Measurements from ENCODE around the gene MEA1.

MEA1 gene

GRCh38 chr6:42988486-42989020 is 25.2 kb downstream of the MEA1 start:
- peaks cover 32% of the 10 kb centered on the region for H3K36me3 ChIP-seq (replicated peaks; ENCODE audit: low read depth, low read length)
- TF ChIP-seq EZH2phosphoT487 (IDR thresholded peaks at IDR 0.05; ENCODE audit: low read depth) (no peak), CTCF (IDR thresholded peaks at IDR 0.05; ENCODE audit: low read depth, low read length) (no peak)

GRCh38 chr6:42987533-42988451 is 26.0 kb downstream of the MEA1 start:
- peaks cover 29% of the 10 kb centered on the region for H3K36me3 ChIP-seq (replicated peaks; ENCODE audit: low read depth, low read length)
- H3K9me3 ChIP-seq (ENCODE audit: insufficient read depth, low read length) = no peaks in the 10 kb centered on the region
- H2AFZ ChIP-seq (ENCODE audit: low read depth, low read length) = no peak overlapping the region
- no peak overlapping the region for H3K4me2 ChIP-seq (ENCODE audit: low read length)
- no peak for TF ChIP-seq CTCF (IDR thresholded peaks at IDR 0.05; ENCODE audit: low read depth, low read length)
- no peak for TF ChIP-seq EZH2phosphoT487 (IDR thresholded peaks at IDR 0.05; ENCODE audit: low read depth)
- no peak overlapping the region for H3K27ac ChIP-seq (ENCODE audit: low read length)
- no peak overlapping the region for H3K4me3 ChIP-seq (ENCODE audit: low read length)
- no peak overlapping the region for H3K9ac ChIP-seq (ENCODE audit: low read length)
- H3K27me3 ChIP-seq (ENCODE audit: low read depth, low read length) = no peaks in the 10 kb centered on the region
- H3K4me1 ChIP-seq (ENCODE audit: low read length) = peaks cover 9% of the 10 kb centered on the region
- H3K79me2 ChIP-seq (ENCODE audit: low read length) = peaks cover 21% of the 10 kb centered on the region
- H4K20me1 ChIP-seq (ENCODE audit: insufficient read depth, low read length) = 0 out of 2 replicates have a peak, but pooled peaks cover 4% of the 10 kb centered on the region

More at GRCh38 chr6:42988486-42989020, 25.2 kb downstream of the MEA1 start:
- Histone ChIP-seq H3K9ac (ENCODE audit: low read length) (no peak overlapping the region), H3K79me2 (ENCODE audit: low read length) (peaks cover 21% of the 10 kb centered on the region), H3K4me3 (ENCODE audit: low read length) (no peak overlapping the region), H3K4me1 (ENCODE audit: low read length) (peaks cover 9% of the 10 kb centered on the region), H3K27ac (ENCODE audit: low read length) (no peak overlapping the region), H3K27me3 (ENCODE audit: low read depth, low read length) (no peaks in the 10 kb centered on the region), H4K20me1 (ENCODE audit: insufficient read depth, low read length) (0 out of 2 replicates have a peak, but pooled peaks cover 4% of the 10 kb centered on the region), H2AFZ (ENCODE audit: low read depth, low read length) (no peak overlapping the region), H3K4me2 (ENCODE audit: low read length) (no peak overlapping the region), H3K9me3 (ENCODE audit: insufficient read depth, low read length) (no peaks in the 10 kb centered on the region)

- H3K79me2 ChIP-seq (ENCODE audit: low read length) = peaks cover 21% of the 10 kb centered on the region
- H3K4me1 ChIP-seq (ENCODE audit: low read length) = peaks cover 10% of the 10 kb centered on the region
- peak overlapping the region; percentile 90 for H3K4me3 ChIP-seq (ENCODE audit: low read length)
- peak overlapping the region; percentile 93 for H3K9ac ChIP-seq (ENCODE audit: low read length)
- H3K9me3 ChIP-seq (ENCODE audit: insufficient read depth, low read length) = no peaks in the 10 kb centered on the region
- H2AFZ ChIP-seq (ENCODE audit: low read depth, low read length) = peak overlapping the region; percentile 66; the same call in 1 of the 2 replicates
- no peaks in the 10 kb centered on the region for H3K27me3 ChIP-seq (ENCODE audit: low read depth, low read length)
- H4K20me1 ChIP-seq (ENCODE audit: insufficient read depth, low read length) = 0 out of 2 replicates have a peak, but pooled peaks cover 4% of the 10 kb centered on the region
- H3K4me2 ChIP-seq (ENCODE audit: low read length) = peak overlapping the region; percentile 86
- H3K27ac ChIP-seq (ENCODE audit: low read length) = peak overlapping the region; percentile 40
- H3K36me3 ChIP-seq (replicated peaks; ENCODE audit: low read depth, low read length) = peaks cover 25% of the 10 kb centered on the region
- TF ChIP-seq EZH2phosphoT487 (IDR thresholded peaks at IDR 0.05; ENCODE audit: low read depth) = no peak
- no peak for TF ChIP-seq CTCF (IDR thresholded peaks at IDR 0.05; ENCODE audit: low read depth, low read length)
These were observed 28.7 kb downstream of the MEA1 start for GRCh38 chr6:42984924-42985475.
